ENCODE measurements around the gene MTG2. TPM values are rescaled to one million over a fixed set of nuclear protein-coding genes. Genes with fewer than 3 reads are reported as not detected.

The MTG2 gene
- total RNA-seq, 1 donor from 2014 or later, result 19.5 TPM

GRCh38 chr20:62148908-62149314 lies 33.9 kb upstream of the MTG2 start:
- no peak overlapping the region for H3K4me3 ChIP-seq (ENCODE audit: low read depth, low read length)
- TF ChIP-seq CTCF (IDR thresholded peaks at IDR 0.05; ENCODE audit: insufficient read depth, low read length, poor library complexity, severe bottlenecking), result no peak
- H3K36me3 ChIP-seq (ENCODE audit: control insufficient read depth, insufficient read depth, low read length), result peaks cover 2% of the 10 kb centered on the region
- no peaks in the 10 kb centered on the region for H3K27me3 ChIP-seq (ENCODE audit: control insufficient read depth, insufficient read depth, low read length)
- DNase-seq (ENCODE audit: low read depth), result no peak

- no peak overlapping the region for H3K4me3 ChIP-seq (ENCODE audit: low read depth, low read length)
- no peak for TF ChIP-seq CTCF (IDR thresholded peaks at IDR 0.05; ENCODE audit: insufficient read depth, low read length, poor library complexity, severe bottlenecking)
- no peak for DNase-seq (ENCODE audit: low read depth)
- H3K27me3 ChIP-seq (ENCODE audit: control insufficient read depth, insufficient read depth, low read length), result no peaks in the 10 kb centered on the region
- H3K36me3 ChIP-seq (ENCODE audit: control insufficient read depth, insufficient read depth, low read length), result peaks cover 2% of the 10 kb centered on the region
Observed at GRCh38 chr20:62149532-62150309, 33.1 kb upstream of the MTG2 start.

GRCh38 chr20:62150310-62150575 lies 32.6 kb upstream of the MTG2 start:
- Histone ChIP-seq H3K36me3 (ENCODE audit: control insufficient read depth, insufficient read depth, low read length) (peaks cover 2% of the 10 kb centered on the region), H3K4me3 (ENCODE audit: low read depth, low read length) (no peak overlapping the region), H3K27me3 (ENCODE audit: control insufficient read depth, insufficient read depth, low read length) (no peaks in the 10 kb centered on the region)
- no peak for DNase-seq (ENCODE audit: low read depth)
- TF ChIP-seq CTCF (IDR thresholded peaks at IDR 0.05; ENCODE audit: insufficient read depth, low read length, poor library complexity, severe bottlenecking), result no peak

- H3K27me3 ChIP-seq (ENCODE audit: control insufficient read depth, insufficient read depth, low read length), result no peaks in the 10 kb centered on the region
- peaks cover 2% of the 10 kb centered on the region for H3K36me3 ChIP-seq (ENCODE audit: control insufficient read depth, insufficient read depth, low read length)
- no peak overlapping the region for H3K4me3 ChIP-seq (ENCODE audit: low read depth, low read length)
- DNase-seq (ENCODE audit: low read depth), result no peak
- TF ChIP-seq CTCF (IDR thresholded peaks at IDR 0.05; ENCODE audit: insufficient read depth, low read length, poor library complexity, severe bottlenecking), result no peak
Observed at GRCh38 chr20:62151225-62151624, 31.6 kb upstream of the MTG2 start.

GRCh38 chr20:62151835-62152364 lies 30.9 kb upstream of the MTG2 start:
- H3K36me3 ChIP-seq (ENCODE audit: control insufficient read depth, insufficient read depth, low read length), result peaks cover 2% of the 10 kb centered on the region
- no peaks in the 10 kb centered on the region for H3K27me3 ChIP-seq (ENCODE audit: control insufficient read depth, insufficient read depth, low read length)
- TF ChIP-seq CTCF (IDR thresholded peaks at IDR 0.05; ENCODE audit: insufficient read depth, low read length, poor library complexity, severe bottlenecking), result no peak

More at GRCh38 chr20:62151835-62152364, 30.9 kb upstream of the MTG2 start:
- H3K4me3 ChIP-seq (ENCODE audit: low read depth, low read length), result no peak overlapping the region
- DNase-seq (ENCODE audit: low read depth), result no peak
